Activated naive CD4-positive, alpha-beta T cell treated with anti-CD3 and anti-CD28 coated beads, Interleukin-2, amount 50 U/mL, for 24 hours (primary cell): Measurements from ENCODE around the gene C1R.

Source experiments
- H3K27ac Mint-ChIP-seq: one replicate; pipeline ENCODE4 v1.8.0; 2021; ENCODE audit warnings: mild to moderate bottlenecking, mixed read lengths
- H3K27me3 Mint-ChIP-seq: one replicate; pipeline ENCODE4 v1.8.0; 2021; ENCODE audit warnings: mixed read lengths
- H3K36me3 Mint-ChIP-seq: one replicate; pipeline ENCODE4 v1.8.0; 2021; ENCODE audit warnings: mixed read lengths
- H3K4me1 Mint-ChIP-seq: one replicate; pipeline ENCODE4 v1.8.0; 2021; ENCODE audit warnings: mixed read lengths
- H3K4me3 Mint-ChIP-seq: one replicate; pipeline ENCODE4 v1.8.0; 2021; ENCODE audit warnings: mild to moderate bottlenecking, mixed read lengths
- H3K9me3 Mint-ChIP-seq: one replicate; pipeline ENCODE4 v1.8.0; 2021; ENCODE audit warnings: mixed read lengths

The C1R gene

DNA sequence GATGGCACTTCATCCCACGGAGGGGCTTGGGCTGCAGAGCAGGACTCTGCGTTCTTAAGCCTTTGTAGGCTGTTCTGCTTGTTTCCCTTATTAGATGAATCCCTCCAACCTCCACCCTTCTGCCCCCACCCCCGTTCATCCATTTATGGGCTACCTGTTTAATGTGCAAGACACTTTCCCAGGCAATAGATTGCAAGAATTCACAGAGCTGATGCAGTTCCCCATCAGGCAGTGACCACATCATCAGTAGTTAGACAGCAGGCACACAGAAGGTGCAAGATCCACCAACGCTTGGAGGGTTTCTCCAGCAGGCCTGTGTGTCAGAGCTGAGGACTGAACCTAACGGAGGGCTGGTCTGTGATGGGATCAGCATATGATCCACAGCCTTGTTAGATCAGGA is 1.2 kb upstream of the C1R start:
- Mint-ChIP-seq H3K9me3 (no peaks in the 10 kb centered on the region), H3K27ac (no peak overlapping the region), H3K4me1 (peaks cover 10% of the 10 kb centered on the region), H3K4me3 (no peak overlapping the region), H3K36me3 (no peaks in the 10 kb centered on the region), H3K27me3 (no peaks in the 10 kb centered on the region)

DNA sequence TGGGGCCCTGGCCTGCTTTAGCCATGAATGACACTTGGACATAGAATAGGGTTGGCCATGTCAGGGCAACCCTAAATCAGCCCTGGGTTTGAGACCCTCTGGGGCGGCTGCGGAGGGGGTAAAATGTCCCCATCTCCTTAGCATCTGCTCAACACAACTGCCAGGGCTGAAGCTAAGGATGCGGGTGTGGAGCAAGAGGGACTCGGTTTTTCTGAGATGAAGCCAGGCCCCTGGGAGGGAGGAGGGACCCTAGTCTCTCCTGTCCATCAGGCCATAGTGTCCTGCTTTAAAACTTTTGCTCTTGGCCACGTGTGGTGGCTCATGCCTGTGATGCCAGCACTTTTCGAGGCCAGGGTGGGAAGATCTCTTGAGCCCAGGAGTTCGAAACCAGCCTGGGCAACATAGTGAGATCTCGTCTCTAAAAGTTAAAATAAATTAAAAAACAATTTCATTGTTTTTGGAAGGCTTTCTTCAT is 778 bp upstream of the C1R start:
- H3K4me1 Mint-ChIP-seq, result peaks cover 10% of the 10 kb centered on the region
- H3K27me3 Mint-ChIP-seq, result no peaks in the 10 kb centered on the region
- H3K27ac Mint-ChIP-seq, result no peak overlapping the region
- H3K36me3 Mint-ChIP-seq, result no peaks in the 10 kb centered on the region
- H3K9me3 Mint-ChIP-seq, result no peaks in the 10 kb centered on the region
- H3K4me3 Mint-ChIP-seq, result no peak overlapping the region

DNA sequence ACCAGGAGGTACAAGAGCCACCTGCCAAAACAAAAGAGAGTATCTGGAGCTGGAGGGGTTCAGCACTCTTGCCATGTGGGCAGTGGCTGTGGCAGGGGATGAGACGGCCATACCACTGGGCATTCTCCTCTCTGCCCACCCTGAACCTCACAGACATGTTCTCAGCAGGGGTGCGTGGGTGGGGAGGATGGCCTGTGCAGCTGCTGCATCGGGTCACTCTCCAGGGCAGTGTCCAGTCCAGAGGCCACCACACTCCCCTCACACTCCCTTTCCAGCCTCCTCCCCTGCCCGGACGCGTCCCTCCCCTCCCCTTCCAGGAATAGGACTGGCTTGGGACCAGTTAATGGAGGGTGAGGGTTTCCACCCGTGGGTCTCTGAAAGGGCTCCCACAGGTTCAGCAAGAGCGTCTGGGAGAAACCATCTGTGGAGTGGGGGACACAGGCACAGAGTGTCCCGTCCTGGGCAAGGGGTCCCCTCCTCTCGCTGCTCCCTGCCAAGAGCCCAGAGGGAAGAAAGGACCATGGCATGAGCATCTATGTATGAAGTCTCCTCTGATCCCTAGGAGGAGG is 501 bp downstream of the C1R start:
- Mint-ChIP-seq H3K4me1 (peaks cover 10% of the 10 kb centered on the region), H3K36me3 (no peaks in the 10 kb centered on the region), H3K9me3 (no peaks in the 10 kb centered on the region), H3K4me3 (peak overlapping the region; percentile 85), H3K27me3 (no peaks in the 10 kb centered on the region), H3K27ac (no peak overlapping the region)

DNA sequence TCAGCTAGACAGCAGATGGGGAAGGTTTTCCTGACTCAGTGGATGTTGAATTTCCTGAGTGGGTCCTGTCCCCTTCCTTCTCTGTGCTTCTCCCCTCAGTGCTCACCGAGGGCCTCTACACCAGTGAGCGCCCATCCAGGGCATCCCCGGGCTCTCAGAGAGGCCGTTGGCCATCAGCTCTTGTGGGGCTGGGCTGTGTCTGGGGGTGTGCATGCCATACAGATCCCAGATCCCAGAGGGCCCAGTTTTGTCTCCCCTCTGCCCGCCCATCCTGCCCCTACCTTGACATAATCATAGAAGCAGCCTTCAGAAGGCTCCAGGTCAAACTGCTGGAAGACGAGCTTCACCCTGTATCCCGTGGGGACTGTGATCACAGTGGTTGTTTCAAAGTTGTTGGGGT is 1.1 kb downstream of the C1R start:
- no peak overlapping the region for H3K27ac Mint-ChIP-seq
- H3K4me1 Mint-ChIP-seq, result peaks cover 10% of the 10 kb centered on the region
- no peaks in the 10 kb centered on the region for H3K27me3 Mint-ChIP-seq
- H3K36me3 Mint-ChIP-seq, result no peaks in the 10 kb centered on the region
- peak overlapping the region; percentile 30 for H3K4me3 Mint-ChIP-seq
- no peaks in the 10 kb centered on the region for H3K9me3 Mint-ChIP-seq

DNA sequence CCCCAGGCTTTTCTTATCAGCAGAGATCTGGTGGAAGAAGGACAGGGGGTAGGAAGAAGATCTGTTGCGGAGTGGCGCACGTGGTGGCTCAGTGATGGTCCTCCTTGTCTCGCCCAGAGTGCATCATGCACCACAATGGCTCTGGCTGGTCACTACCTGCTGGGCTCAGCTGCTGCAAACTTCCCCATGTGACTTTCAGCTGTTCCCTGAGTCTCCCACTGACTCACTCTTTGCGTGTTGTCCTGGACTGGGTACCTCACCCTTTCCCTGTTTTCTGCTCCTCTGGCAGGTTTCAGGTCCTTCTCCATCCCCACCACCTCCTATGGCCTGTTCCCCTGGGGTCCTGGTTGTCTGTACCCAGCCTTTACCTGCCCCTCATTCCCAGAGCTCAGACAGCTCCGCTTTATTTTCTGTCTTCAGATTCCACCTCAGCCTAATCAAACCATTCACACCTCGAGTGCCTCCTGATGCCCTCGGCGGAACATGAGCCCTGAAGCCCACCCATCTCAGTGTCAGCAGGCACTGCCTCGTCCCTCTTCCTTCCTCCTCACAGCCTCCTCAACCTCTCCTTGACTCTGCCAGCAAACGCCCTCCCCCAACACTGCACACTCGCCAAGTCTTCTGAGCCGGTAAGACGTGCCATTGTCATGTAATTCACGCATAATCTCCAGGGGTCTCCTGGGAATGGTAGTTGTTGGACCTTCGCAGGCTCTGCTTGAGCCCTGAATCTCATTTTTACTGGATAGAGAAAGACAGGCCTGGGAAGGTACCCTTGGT is 1.8 kb downstream of the C1R start:
- no peaks in the 10 kb centered on the region for H3K36me3 Mint-ChIP-seq
- peaks cover 10% of the 10 kb centered on the region for H3K4me1 Mint-ChIP-seq
- H3K4me3 Mint-ChIP-seq, result no peak overlapping the region
- H3K27me3 Mint-ChIP-seq, result no peaks in the 10 kb centered on the region
- H3K9me3 Mint-ChIP-seq, result no peaks in the 10 kb centered on the region
- no peak overlapping the region for H3K27ac Mint-ChIP-seq

DNA sequence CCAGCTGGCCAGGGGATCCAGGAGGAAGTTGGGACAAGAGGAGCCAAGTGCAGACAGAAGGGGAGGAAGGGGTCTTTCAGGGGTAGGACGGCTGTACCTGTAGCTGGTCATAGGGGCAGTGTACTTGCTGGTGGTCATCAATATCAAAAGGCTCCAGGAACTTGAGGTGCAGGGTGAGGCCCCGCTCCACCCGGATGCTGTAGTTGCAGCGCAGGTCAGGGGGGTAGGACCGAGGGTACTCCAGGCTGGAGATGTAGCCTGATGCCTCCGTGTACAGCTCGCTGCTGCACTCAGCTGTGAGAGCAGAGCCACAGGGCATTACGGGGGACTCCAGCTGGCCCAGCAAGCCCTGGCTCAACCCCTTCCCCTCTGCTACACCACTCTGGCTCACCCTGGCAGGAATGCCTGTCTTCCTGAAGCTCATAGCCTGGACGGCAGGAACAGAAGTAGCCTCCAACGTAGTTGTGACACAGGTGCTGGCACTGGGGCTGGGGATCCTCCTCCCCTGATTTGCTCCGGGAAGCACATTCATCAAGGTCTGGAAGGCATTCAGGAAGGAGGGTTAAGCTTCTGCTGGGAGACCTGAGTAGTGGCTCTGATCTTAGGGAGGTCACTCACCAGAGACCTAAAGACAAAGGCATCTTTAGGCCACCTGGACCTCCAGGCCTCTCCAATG is 2.9 kb downstream of the C1R start:
- H3K27me3 Mint-ChIP-seq, result no peaks in the 10 kb centered on the region
- no peak overlapping the region for H3K27ac Mint-ChIP-seq
- H3K36me3 Mint-ChIP-seq, result no peaks in the 10 kb centered on the region
- H3K9me3 Mint-ChIP-seq, result no peaks in the 10 kb centered on the region
- no peak overlapping the region for H3K4me3 Mint-ChIP-seq
- H3K4me1 Mint-ChIP-seq, result peaks cover 10% of the 10 kb centered on the region

DNA sequence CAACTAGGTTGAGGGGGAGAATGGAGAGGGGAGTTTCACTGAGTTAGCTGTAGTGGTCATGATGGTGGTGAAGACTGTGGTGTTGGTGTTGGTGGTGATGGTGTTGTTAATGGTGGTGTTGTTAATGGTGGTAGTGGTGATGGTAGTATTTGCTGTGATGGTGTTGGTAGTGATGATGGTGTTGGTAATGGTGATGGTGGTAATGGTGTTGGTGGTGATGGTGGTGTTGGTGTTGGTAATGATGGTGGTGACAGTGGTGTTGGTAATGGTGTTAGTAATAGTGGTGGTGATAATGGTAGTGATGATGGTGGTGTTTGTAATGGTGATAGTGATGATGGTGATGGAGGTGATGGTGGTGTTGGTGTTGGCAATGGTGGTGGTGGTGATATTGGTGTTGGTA is 9.1 kb downstream of the C1R start:
- Mint-ChIP-seq H3K4me1 (no peaks in the 10 kb centered on the region), H3K9me3 (peaks cover 6% of the 10 kb centered on the region), H3K4me3 (no peak overlapping the region), H3K27me3 (no peaks in the 10 kb centered on the region), H3K36me3 (no peaks in the 10 kb centered on the region), H3K27ac (no peak overlapping the region)

DNA sequence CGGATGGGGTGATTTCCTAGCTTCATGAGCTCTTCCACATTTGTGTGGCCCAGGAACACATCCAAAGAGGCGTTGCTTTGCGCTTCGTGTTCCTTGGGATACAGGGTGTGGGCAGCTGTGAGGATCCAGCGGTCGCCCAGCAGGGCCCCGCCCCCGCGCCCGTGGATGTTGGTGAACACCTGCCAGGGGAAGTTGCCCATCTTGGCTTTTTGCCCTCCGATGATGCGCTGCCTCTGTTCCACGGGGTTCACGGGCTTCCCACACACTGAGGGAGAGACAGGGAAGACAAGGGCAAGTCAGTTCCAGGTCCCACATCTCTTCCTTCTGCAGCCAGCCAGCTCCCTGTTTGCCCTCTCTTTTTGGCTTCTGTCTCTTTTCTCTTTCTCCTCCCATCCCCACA is 11.2 kb downstream of the C1R start:
- Mint-ChIP-seq H3K36me3 (no peaks in the 10 kb centered on the region), H3K4me1 (no peaks in the 10 kb centered on the region), H3K9me3 (peaks cover 6% of the 10 kb centered on the region), H3K4me3 (no peak overlapping the region), H3K27ac (no peak overlapping the region), H3K27me3 (no peaks in the 10 kb centered on the region)

DNA sequence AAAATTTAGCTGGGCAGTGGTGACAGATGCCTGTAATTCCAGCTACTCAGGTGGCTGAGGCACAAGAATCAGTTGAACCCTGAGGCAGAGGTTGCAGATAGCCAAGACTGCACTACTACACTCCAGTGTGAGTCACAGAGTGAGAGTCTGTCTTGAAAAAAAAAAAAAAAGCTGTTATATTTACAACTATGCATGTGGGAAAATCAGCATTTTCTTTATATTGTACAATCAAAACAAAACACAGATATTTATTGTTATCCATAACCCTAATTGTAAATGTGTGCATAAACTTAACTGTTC is 12.5 kb downstream of the C1R start:
- Mint-ChIP-seq H3K4me3 (no peak overlapping the region), H3K27ac (no peak overlapping the region), H3K9me3 (peaks cover 6% of the 10 kb centered on the region), H3K4me1 (no peaks in the 10 kb centered on the region), H3K27me3 (no peaks in the 10 kb centered on the region), H3K36me3 (no peaks in the 10 kb centered on the region)

DNA sequence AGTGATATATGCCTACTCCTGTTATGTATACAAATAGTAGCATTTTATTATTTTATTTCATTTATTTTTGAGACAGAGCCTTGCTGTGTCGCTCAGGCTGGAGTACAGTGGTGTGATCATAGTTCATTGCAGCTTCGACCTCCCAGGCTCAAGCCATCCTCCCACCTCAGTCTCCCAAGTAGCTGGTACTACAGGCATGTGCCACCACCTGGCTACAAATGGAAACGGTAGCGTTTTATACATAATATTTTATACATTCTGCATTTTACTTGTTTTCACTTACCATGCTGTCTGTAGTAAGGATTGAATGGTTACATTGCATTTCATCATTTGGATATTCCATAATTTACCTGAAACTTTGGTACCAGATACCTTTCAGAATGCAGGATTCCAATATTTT is 14.1 kb downstream of the C1R start:
- Mint-ChIP-seq H3K27me3 (no peaks in the 10 kb centered on the region), H3K9me3 (peaks cover 3% of the 10 kb centered on the region), H3K36me3 (no peaks in the 10 kb centered on the region), H3K27ac (no peak overlapping the region), H3K4me1 (no peaks in the 10 kb centered on the region), H3K4me3 (no peak overlapping the region)

DNA sequence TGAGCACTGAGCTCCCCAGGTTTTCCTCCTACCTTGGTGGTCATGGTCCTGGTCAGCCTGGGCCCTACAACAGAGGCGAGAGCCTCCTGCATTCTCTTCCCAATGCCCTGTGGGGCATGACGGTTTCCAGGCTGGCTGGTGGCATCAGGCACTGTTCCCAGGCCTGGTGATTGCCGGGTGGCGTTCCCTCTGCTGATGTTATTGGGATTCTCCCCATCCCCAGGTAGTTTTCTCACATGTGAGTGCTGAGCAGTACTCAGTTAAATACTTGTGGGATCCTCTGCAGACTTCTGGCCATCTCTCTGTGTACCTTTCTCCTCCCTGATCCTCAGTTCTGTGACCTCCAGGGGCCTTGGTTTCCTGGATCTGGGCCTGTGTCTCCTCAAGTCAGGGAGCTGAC is 15.8 kb downstream of the C1R start:
- Mint-ChIP-seq H3K4me1 (no peaks in the 10 kb centered on the region), H3K4me3 (no peak overlapping the region), H3K36me3 (no peaks in the 10 kb centered on the region), H3K27ac (no peak overlapping the region), H3K27me3 (no peaks in the 10 kb centered on the region), H3K9me3 (no peaks in the 10 kb centered on the region)

DNA sequence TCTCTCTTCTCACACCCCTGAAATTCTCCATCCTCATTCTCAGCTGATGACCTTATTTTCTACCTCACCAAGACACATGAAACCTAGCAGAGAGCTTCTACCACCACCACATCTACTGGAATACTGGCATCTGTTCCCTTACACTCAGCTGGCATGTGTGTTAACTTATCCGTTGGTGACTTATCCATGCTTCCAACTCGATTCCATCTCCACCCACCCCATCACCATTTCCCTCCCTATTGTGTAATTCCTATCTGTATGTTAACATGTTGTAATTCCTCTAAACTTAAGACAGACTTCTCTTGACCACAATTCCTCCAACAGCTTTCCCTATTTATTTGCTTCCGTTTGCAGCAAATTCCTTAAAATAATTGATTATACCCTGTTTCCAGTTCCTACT is 16.3 kb downstream of the C1R start:
- Mint-ChIP-seq H3K27ac (no peak overlapping the region), H3K27me3 (no peaks in the 10 kb centered on the region), H3K36me3 (no peaks in the 10 kb centered on the region), H3K9me3 (no peaks in the 10 kb centered on the region), H3K4me1 (no peaks in the 10 kb centered on the region), H3K4me3 (no peak overlapping the region)

DNA sequence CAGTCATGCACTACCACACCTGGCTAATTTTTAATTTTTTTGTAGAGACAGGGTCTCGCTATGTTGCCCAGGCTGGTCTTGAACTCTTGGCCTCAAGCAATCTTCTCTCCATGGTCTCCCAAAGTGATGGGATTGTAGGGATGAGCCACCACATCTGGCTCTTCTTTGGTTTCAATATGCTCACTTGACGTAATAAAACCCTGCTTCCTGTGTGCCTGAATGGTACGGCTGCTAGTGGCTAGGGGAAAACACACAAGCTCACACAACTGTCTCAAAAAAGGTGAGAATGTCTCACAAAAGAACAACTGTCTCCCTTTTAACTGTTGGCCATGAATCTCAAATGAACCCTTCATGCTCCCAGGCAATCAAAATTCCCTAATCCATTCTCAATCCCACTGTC is 16.7 kb downstream of the C1R start:
- no peaks in the 10 kb centered on the region for H3K9me3 Mint-ChIP-seq
- no peaks in the 10 kb centered on the region for H3K27me3 Mint-ChIP-seq
- no peak overlapping the region for H3K4me3 Mint-ChIP-seq
- H3K4me1 Mint-ChIP-seq, result no peaks in the 10 kb centered on the region
- H3K36me3 Mint-ChIP-seq, result no peaks in the 10 kb centered on the region
- H3K27ac Mint-ChIP-seq, result no peak overlapping the region

DNA sequence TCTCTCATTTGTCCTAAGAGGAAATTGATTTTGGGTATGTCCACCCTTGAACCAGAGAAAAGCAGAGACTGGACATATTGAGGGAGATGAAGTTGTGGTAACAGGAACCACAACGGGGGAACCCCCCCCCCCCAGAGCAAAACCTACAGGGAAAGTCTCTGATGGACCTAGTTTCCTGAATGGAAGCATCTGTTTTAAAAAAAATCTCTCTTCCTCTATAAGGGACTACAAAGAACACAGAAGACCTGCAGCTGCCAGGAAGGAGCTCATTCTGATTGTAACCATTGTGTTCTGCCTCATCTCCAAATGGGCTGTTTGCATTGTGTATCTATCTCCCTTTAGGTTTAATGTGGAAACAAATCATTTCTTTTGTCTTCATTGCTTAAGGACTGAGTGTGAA is 18.3 kb downstream of the C1R start:
- Mint-ChIP-seq H3K36me3 (no peaks in the 10 kb centered on the region), H3K4me3 (no peak overlapping the region), H3K27me3 (no peaks in the 10 kb centered on the region), H3K9me3 (no peaks in the 10 kb centered on the region), H3K4me1 (no peaks in the 10 kb centered on the region), H3K27ac (no peak overlapping the region)

DNA sequence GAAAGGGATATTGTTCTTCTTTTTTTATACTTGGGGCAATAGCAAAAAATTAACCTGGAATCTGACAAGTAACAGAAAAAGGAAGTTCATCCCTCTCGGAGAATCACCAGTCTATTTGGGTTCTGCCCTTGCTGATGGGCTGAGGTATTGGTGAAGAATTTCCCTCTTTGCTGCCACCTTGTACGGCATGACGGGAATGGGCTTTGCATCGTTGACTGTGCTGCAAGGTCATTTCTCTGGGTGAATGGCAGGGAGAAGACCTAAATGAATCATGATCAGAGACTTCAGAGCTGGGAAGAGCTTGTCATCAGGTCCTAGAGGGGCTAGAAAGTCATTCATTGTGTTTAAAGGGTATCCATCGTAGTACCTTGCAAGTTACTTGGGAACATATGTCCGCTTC is 19.7 kb downstream of the C1R start:
- H3K9me3 Mint-ChIP-seq, result no peaks in the 10 kb centered on the region
- no peaks in the 10 kb centered on the region for H3K36me3 Mint-ChIP-seq
- H3K4me1 Mint-ChIP-seq, result no peaks in the 10 kb centered on the region
- no peak overlapping the region for H3K27ac Mint-ChIP-seq
- H3K27me3 Mint-ChIP-seq, result no peaks in the 10 kb centered on the region
- no peak overlapping the region for H3K4me3 Mint-ChIP-seq

DNA sequence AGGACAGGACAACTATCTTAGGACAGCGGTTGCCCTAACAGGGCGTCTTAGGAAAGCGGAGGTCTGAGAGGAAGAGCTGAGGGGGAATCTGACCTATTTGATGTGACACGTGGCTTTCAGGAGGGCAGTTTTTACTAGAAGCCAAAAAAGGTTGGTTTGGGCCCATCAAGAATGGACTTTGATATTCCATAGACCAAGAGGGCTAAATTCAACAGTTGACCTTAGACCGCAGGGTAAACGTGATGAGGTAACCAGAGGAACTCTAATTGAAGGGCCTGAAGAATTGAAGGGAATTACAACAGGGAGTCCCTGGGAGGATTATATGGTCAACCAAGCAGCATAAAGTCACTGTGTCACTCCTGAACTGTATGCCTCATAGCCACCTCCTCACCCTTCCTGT is 20.2 kb downstream of the C1R start:
- Mint-ChIP-seq H3K4me3 (no peak overlapping the region), H3K9me3 (no peaks in the 10 kb centered on the region), H3K27me3 (no peaks in the 10 kb centered on the region), H3K4me1 (no peaks in the 10 kb centered on the region), H3K36me3 (no peaks in the 10 kb centered on the region), H3K27ac (no peak overlapping the region)
